ENCODE measurements around the gene ATP8B3. TPM values are rescaled to one million over a fixed set of nuclear protein-coding genes. Genes with fewer than 3 reads are reported as not detected.

ATP8B3 gene
- total and polyA plus RNA-seq, 7 donors = under 0.01 to 3.9 (median 0.68) TPM; not detected in 2

DNA sequence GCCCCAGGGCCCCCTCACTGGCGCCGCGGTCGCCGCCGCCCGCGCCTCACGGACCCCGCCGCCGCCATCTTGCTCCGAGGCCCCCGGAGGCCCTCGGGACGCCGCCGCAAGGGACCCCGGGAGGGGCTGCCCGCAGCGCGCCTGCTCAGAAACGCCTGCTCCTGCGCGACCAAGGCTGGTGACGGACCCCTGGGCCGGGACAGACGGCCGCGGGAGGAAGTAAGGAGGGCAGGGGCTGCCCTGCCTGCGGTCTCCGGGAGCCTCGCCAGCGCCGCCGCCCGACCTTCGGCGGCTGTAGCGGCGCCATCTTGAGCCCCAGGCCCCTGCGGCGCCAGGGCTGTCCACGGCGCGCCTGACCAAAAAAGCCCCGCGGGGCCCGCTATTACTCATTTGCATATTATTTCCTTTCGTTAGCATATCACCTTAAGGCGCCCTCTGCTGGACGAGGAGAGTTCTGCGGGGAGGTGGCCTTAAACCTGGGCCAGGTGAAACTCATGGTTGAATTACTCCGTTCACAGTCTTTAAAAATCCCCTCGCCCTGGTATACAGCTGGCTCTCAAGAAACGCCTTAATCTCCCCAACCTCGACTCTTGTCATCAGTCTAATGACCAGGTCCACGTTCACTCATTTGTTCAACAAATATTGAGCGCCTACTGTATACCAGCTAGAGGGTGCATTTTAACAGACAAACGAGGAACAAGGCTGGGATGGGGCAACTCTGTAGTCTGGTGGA is 36.5 kb upstream of the ATP8B3 start, which contains the start of gene REXO1:
TSS of gene REXO1 (minus strand) at position 85 of the 733 bp plus-strand sequence. CDS start 125 bp downstream, outside the sequence.
- 2% methylated on average over 60 of the region's 60 CpGs for WGBS, 2 donors

DNA sequence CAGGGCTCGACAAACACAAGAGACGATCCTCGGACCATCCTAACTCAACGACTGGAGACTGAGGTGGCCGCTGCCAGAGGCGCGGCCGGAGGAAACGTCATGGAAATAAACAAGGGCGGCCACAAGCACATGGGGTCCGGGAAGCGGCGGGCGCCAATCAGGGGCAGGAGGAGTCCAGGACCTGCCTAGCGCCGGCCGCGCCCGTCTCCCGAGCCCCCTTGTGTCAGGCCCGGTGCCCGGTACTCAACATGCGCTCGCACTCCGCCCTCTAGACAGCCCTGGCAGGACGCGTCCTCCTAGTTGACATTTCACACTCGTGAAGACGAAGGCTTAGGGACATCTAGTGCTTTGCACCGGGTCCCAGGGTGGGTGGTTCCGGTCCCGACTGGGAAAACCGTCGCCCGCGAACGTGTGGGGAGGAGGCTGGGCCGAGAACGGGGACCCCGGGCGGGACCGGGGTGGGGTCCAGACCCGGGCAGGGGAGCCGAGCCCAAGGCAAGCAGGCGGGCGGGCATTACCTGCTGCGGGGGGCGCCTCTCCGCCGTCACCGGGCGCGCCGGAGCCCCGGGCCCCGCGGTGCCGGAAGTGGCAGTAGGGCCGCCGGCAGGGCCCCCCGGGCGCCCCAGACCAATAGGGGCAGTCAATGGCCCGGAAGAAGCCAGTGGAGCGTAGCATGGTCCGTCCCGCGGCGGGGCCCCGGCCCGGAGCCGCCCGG is 35.8 kb upstream of the ATP8B3 start:
- H3K4me3 ChIP-seq = peak overlapping the region; percentile 92 to 100 (median 100)
- H3K9me3 ChIP-seq = no peaks in the 10 kb centered on the region
- H3K27me3 ChIP-seq = peaks cover 4 to 15% (median 10%) of the 10 kb centered on the region in 3 donors
- H3K4me1 ChIP-seq = peaks cover 0 to 68% (median 59%) of the 10 kb centered on the region in 4 donors
- no peaks in the 10 kb centered on the region for H3K36me3 ChIP-seq
- DNase-seq = no peak
- TF ChIP-seq POLR2AphosphoS5 (IDR thresholded peaks at IDR 0.05) (no peak), POLR2A (IDR thresholded peaks at IDR 0.05) (no peak), EP300 (IDR thresholded peaks at IDR 0.05) (no peak)
- TF ChIP-seq, protein P1, sequence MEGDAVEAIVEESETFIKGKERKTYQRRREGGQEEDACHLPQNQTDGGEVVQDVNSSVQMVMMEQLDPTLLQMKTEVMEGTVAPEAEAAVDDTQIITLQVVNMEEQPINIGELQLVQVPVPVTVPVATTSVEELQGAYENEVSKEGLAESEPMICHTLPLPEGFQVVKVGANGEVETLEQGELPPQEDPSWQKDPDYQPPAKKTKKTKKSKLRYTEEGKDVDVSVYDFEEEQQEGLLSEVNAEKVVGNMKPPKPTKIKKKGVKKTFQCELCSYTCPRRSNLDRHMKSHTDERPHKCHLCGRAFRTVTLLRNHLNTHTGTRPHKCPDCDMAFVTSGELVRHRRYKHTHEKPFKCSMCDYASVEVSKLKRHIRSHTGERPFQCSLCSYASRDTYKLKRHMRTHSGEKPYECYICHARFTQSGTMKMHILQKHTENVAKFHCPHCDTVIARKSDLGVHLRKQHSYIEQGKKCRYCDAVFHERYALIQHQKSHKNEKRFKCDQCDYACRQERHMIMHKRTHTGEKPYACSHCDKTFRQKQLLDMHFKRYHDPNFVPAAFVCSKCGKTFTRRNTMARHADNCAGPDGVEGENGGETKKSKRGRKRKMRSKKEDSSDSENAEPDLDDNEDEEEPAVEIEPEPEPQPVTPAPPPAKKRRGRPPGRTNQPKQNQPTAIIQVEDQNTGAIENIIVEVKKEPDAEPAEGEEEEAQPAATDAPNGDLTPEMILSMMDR (IDR thresholded peaks at IDR 0.05) = no peak
- 0 to 1% methylated on average over 72 of the region's 72 CpGs for WGBS, 2 donors
- peak overlapping the region; percentile 95 to 98 (median 97) for H3K27ac ChIP-seq
- intact Hi-C loops (cut with DNase I) = no loop called here

More for the DNA sequence above, 36.5 kb upstream of the ATP8B3 start, which contains the start of gene REXO1:
- Histone ChIP-seq H3K36me3 (no peaks in the 10 kb centered on the region), H3K27me3 (peaks cover 4 to 22% (median 10%) of the 10 kb centered on the region in 3 donors), H3K4me1 (peaks cover 0 to 68% (median 55%) of the 10 kb centered on the region in 4 donors), H3K27ac (peak within 1 kb of the TSS; percentile 95 to 98 (median 97)), H3K9me3 (no peaks in the 10 kb centered on the region), H3K4me3 (peak within 1 kb of the TSS; percentile 92 to 100 (median 100))
- intact Hi-C loops (cut with DNase I) = no loop called here
- peak; percentile 96 for DNase-seq
- TF ChIP-seq, protein P1 (IDR thresholded peaks at IDR 0.05) = peak; percentile 72 to 94 (median 89)
- TF ChIP-seq POLR2A (IDR thresholded peaks at IDR 0.05) (no peak), EP300 (IDR thresholded peaks at IDR 0.05) (no peak), POLR2AphosphoS5 (IDR thresholded peaks at IDR 0.05) (peak; percentile 20 to 64 (median 42))

DNA sequence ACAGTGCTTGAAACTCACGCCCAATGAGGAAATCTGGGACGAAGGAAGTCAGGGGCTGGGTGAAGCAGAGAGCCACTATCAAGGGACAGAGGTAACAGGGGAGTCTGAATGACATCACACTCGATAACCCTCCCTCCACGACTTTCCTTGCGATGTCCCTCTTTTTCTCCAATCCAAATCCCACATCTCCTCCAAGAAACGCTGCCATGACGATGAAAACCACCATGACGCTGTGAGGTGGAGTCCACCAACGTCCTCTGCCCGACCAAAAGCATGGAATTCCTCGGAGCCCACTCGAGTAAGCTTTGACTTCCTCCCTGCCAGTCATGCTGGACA is 35.2 kb upstream of the ATP8B3 start:
- Histone ChIP-seq H3K36me3 (no peaks in the 10 kb centered on the region), H3K27me3 (peaks cover 4 to 11% (median 10%) of the 10 kb centered on the region in 3 donors), H3K4me1 (peaks cover 0 to 67% (median 63%) of the 10 kb centered on the region in 4 donors), H3K4me3 (peak overlapping the region; percentile 92 to 100 (median 100)), H3K9me3 (no peaks in the 10 kb centered on the region), H3K27ac (peak overlapping the region; percentile 95 to 98 (median 97))
- TF ChIP-seq POLR2AphosphoS5 (IDR thresholded peaks at IDR 0.05) = no peak
- TF ChIP-seq, protein P1 (IDR thresholded peaks at IDR 0.05) = no peak
- WGBS, 2 donors = 2 to 7% methylated on average over 12 of the region's 12 CpGs
- intact Hi-C loops (cut with DNase I) = no loop called here
- no peak for DNase-seq

DNA sequence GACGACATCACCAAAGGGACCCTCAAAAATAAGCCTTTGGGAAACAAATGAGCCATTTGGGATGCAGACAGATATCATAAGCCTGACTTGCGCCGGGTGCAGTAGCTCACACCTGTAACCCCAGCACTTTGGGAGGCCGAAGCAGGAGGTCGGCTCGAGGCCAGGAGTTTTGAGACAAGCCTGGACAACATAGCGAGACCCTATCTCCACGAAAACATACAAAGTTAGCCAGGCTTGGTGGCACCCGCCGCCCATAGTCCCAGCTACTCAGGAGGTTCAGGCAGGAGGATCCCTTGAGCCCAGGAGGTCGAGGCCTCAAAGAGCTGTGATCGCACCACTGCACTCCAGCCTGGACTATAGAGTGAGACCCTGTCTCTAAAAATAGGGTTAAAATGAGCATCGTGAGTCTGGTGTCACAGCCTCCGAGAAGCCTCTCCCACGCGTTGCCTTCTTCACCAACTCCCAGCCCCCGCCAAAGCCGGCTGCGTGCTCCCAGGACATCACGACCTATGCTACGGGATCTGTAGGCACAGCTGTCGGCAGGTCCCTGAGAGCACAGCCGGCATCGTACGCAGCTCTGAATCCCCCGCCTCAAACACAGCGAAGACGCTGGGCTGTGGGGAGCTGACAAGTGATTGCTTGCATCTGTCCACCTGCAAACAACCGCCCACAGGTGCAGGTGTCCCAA is 34.6 kb upstream of the ATP8B3 start:
- no peak for TF ChIP-seq POLR2A (IDR thresholded peaks at IDR 0.05)
- TF ChIP-seq POLR2AphosphoS5 (IDR thresholded peaks at IDR 0.05) = no peak
- no peak for TF ChIP-seq EP300 (IDR thresholded peaks at IDR 0.05)
- TF ChIP-seq, protein P1 (IDR thresholded peaks at IDR 0.05) = no peak
- peak overlapping the region in 3 of 4 donors; percentile 100 for H3K4me3 ChIP-seq
- peaks cover under 1 to 6% (median 5%) of the 10 kb centered on the region in 3 donors for H3K27me3 ChIP-seq
- intact Hi-C loops (cut with DNase I) = no loop called here
- H3K36me3 ChIP-seq = no peaks in the 10 kb centered on the region
- peaks cover 0 to 67% (median 60%) of the 10 kb centered on the region in 4 donors for H3K4me1 ChIP-seq
- no peak for DNase-seq
- no peaks in the 10 kb centered on the region for H3K9me3 ChIP-seq
- H3K27ac ChIP-seq = no peak overlapping the region
- WGBS, 2 donors = 79 to 86% methylated on average over 29 of the region's 29 CpGs

Measured in sigmoid colon (tissue), 7 donors.